Activated CD8-positive, alpha-beta T cell treated with anti-CD3 and anti-CD28 coated beads for 36 hours (primary cell): ENCODE results near the gene MAP3K1. TPM values are rescaled to one million over a fixed set of nuclear protein-coding genes. Genes with fewer than 3 reads are reported as not detected.

Source experiments
- ATAC-seq: fragments of 200-7000 bp; cut with Tn5 transposase; one replicate; pipeline ENCODE4 v1.10.0; 2021; ENCODE audit warnings: mild to moderate bottlenecking, moderate library complexity
- CTCF ChIA-PET: fragments of 350-600 bp; sonication (Branson Sonifier 250); formaldehyde crosslinking; loops from one replicate; lab custom pipeline; 2021; ENCODE audit warnings: antibody characterized with exemption; lab: Charles Lee
- POLR2A ChIA-PET: fragments of 350-600 bp; sonication (Branson Sonifier 250); formaldehyde crosslinking; loops from one replicate; lab custom pipeline; 2021; ENCODE audit warnings: antibody characterized with exemption; lab: Charles Lee
- DNase-seq: peaks from one replicate; pipeline ENCODE4 v3.0.0-alpha.2; 2020
- H3K27ac Mint-ChIP-seq: one replicate; pipeline ENCODE4 v1.8.0; 2021; ENCODE audit warnings: mild to moderate bottlenecking, mixed read lengths
- H3K27me3 Mint-ChIP-seq: one replicate; pipeline ENCODE4 v1.8.0; 2021; ENCODE audit warnings: mixed read lengths
- H3K36me3 Mint-ChIP-seq: one replicate; pipeline ENCODE4 v1.8.0; 2021; ENCODE audit warnings: low read depth, mixed read lengths
- H3K4me1 Mint-ChIP-seq: one replicate; pipeline ENCODE4 v1.8.0; 2021; ENCODE audit warnings: low read depth, mixed read lengths
- H3K4me3 Mint-ChIP-seq: one replicate; pipeline ENCODE4 v1.8.0; 2021; ENCODE audit warnings: mild to moderate bottlenecking, moderate library complexity, mixed read lengths
- H3K9me3 Mint-ChIP-seq: one replicate; pipeline ENCODE4 v1.8.0; 2021; ENCODE audit warnings: mixed read lengths
- intact Hi-C: fragments of 100-400 bp; cut with micrococcal nuclease; formaldehyde crosslinking; loops from one replicate; pipeline ENCODE4 v1.10.0; 2022
- total RNA-seq, 2 experiments: library from RNA; stranded (reverse); gene quantifications; one replicate each; pipeline ENCODE4 v1.2.3, GENCODE V29; 2021
- TF ChIP-seq, protein P1 (sequence below): fragments of 200-600 bp; IDR thresholded peaks from one replicate; pipeline ENCODE4 v1.8.0; 2022; ENCODE audit warnings: antibody characterized with exemption, mild to moderate bottlenecking

The MAP3K1 gene
- total RNA-seq, 2 experiments from 2014 or later: 16.9 to 17.0 TPM

DNA sequence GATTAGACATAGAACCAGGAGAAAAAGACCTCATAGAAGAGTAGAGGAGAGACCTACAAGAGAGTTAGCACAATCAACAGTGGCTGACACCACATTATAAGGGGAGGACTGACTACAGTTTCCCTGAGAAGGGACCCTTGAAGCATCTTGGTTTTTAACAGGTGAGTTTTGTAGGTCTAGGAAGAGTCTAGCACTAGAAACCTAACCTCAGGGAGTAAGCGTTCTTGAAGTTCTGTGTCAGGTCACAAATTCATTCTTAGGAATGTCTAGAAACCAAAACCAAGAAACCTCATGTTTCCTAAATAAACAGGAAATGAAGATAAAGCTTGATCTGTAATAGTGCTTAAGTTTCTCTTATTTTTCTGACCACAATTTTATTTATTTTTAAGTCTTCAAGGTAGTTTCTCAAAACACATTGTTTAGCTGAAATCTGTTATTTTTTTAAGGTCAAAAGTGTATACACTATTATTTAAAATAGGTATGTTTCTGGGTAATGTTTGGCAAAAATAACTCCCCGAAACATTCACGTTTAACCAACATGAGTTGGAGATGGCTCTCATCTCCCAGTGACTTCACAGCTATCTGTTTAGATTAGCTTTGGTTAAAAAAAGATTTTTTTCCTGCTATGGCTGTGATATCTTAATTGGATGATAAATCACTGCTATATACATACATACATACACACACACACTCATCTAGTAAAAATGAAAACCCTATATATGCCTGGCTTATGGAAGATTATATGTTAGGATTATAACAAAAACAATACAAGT, 37.1 kb downstream of the MAP3K1 start:
- TF ChIP-seq, protein P1, sequence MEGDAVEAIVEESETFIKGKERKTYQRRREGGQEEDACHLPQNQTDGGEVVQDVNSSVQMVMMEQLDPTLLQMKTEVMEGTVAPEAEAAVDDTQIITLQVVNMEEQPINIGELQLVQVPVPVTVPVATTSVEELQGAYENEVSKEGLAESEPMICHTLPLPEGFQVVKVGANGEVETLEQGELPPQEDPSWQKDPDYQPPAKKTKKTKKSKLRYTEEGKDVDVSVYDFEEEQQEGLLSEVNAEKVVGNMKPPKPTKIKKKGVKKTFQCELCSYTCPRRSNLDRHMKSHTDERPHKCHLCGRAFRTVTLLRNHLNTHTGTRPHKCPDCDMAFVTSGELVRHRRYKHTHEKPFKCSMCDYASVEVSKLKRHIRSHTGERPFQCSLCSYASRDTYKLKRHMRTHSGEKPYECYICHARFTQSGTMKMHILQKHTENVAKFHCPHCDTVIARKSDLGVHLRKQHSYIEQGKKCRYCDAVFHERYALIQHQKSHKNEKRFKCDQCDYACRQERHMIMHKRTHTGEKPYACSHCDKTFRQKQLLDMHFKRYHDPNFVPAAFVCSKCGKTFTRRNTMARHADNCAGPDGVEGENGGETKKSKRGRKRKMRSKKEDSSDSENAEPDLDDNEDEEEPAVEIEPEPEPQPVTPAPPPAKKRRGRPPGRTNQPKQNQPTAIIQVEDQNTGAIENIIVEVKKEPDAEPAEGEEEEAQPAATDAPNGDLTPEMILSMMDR: no peak
- Mint-ChIP-seq H3K36me3 (no peaks in the 10 kb centered on the region), H3K9me3 (no peaks in the 10 kb centered on the region), H3K4me3 (no peak overlapping the region), H3K27ac (peak overlapping the region; percentile 56), H3K27me3 (no peaks in the 10 kb centered on the region), H3K4me1 (peaks cover 62% of the 10 kb centered on the region)
- intact Hi-C loops: no loop called here
- no peak for ATAC-seq
- POLR2A ChIA-PET: interaction anchor here (0.6 kb wide), 1 partner anchor 9 kb away, joined by 3 read pairs; no protein-coding TSS in a partner anchor
- CTCF ChIA-PET: interaction anchor here (1.2 kb wide), 1 partner anchor 10 kb away, joined by 3 read pairs; no protein-coding TSS in a partner anchor
- DNase-seq: no peak

DNA sequence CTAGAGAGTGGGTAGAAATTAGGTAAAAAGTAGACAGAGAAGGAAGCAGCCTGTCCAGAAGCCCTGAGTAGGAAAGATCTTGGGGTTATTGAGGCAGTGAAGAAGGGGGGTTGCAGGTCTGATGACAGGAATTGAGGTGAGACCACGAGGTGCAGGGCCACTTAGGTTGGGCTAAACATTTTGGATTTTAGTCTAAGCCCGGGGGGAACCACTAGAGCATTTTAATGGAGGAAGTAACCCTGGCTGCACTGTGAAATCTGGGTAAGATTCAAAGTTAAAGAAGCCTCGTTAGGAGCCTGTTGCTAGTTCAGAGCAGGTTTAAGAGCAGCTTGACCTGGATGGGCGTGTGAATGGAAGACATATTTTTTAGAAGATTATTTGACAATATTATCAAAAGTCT, 38.3 kb downstream of the MAP3K1 start:
- TF ChIP-seq, protein P1: no peak
- Mint-ChIP-seq H3K27me3 (no peaks in the 10 kb centered on the region), H3K27ac (peak overlapping the region; percentile 13), H3K4me1 (peaks cover 56% of the 10 kb centered on the region), H3K36me3 (peaks cover 2% of the 10 kb centered on the region), H3K9me3 (no peaks in the 10 kb centered on the region), H3K4me3 (no peak overlapping the region)
- DNase-seq (no peak), ATAC-seq (no peak)
- ChIA-PET CTCF (no interaction called here), POLR2A (no interaction called here)
- intact Hi-C loops: no loop called here

DNA sequence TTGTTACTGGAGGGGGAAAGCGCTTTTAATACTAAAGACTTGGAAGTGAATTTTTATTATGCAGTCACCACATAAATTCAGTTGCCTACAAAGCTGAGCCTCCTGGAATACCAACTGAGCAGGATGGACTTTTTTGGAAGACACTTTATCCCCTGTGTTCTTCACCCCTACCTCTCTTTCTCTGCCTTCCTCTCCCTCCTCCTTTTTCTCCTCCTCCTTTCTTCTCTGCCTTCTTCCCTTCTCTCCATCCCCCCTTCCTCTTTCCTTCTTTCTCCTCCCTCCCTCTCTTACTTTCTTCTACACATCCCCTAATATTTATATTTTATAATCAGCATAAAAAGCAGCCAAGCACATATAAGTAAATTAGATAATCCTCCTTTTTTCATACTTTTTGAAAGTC, 39.6 kb downstream of the MAP3K1 start:
- ChIA-PET CTCF (interaction anchor here (1.1 to 1.8 kb wide), 2 partner anchors 13 to 17 kb away, joined by 4 to 13 read pairs; no protein-coding TSS in a partner anchor), POLR2A (no interaction called here)
- H3K27ac Mint-ChIP-seq: no peak overlapping the region
- intact Hi-C loops: no loop called here
- H3K36me3 Mint-ChIP-seq: peaks cover 3% of the 10 kb centered on the region
- no peaks in the 10 kb centered on the region for H3K27me3 Mint-ChIP-seq
- no peaks in the 10 kb centered on the region for H3K9me3 Mint-ChIP-seq
- DNase-seq: no peak
- TF ChIP-seq, protein P1: no peak
- ATAC-seq: no peak
- no peak overlapping the region for H3K4me3 Mint-ChIP-seq
- peaks cover 46% of the 10 kb centered on the region for H3K4me1 Mint-ChIP-seq

DNA sequence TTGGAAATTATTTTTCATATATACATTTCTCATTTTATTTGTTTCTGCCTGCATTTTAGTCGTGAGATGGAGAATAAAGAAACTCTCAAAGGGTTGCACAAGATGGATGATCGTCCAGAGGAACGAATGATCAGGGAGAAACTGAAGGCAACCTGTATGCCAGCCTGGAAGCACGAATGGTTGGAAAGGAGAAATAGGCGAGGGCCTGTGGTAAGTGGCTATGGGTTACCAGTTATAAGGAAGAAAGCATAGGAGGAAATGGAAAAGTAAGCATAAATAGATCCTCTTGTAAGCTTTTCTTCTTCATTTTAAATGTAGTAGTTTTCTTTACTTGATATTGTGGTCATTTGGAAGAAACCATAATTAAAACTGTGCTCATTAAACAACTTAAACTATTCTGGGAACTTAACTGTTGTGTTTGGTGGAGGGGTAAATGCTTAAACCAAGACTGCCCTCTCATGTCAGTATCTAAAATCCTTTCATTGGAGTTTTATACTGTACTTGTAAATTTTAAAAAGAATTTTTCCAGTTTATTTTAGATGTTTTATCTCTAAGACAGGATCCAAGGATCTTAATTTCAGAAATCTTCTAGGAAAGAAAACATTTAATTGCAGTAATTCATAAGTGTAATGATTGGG, 41.3 kb downstream of the MAP3K1 start:
- H3K9me3 Mint-ChIP-seq: no peaks in the 10 kb centered on the region
- ChIA-PET CTCF (interaction anchor here (1.2 kb wide), 1 partner anchor 18 kb away, joined by 3 read pairs; no protein-coding TSS in a partner anchor), POLR2A (no interaction called here)
- H3K27ac Mint-ChIP-seq: no peak overlapping the region
- DNase-seq: no peak
- H3K27me3 Mint-ChIP-seq: no peaks in the 10 kb centered on the region
- H3K36me3 Mint-ChIP-seq: peaks cover 14% of the 10 kb centered on the region
- peaks cover 36% of the 10 kb centered on the region for H3K4me1 Mint-ChIP-seq
- intact Hi-C loops: no loop called here
- ATAC-seq: no peak
- TF ChIP-seq, protein P1: no peak
- H3K4me3 Mint-ChIP-seq: no peak overlapping the region
